Measurements from ENCODE around the gene ZNF710.

- no peak for TF ChIP-seq POLR2A (IDR thresholded peaks at IDR 0.05; ENCODE audit: low read length)
- no peak for TF ChIP-seq GATA1 (IDR thresholded peaks at IDR 0.05; ENCODE audit: low read depth, low read length)
These were observed 37.0 kb downstream of the ZNF710 start for GRCh38 chr15:90037961-90038631.

Data from erythroblast (primary cell).